Measurements from ENCODE around the gene EPDR1.

The EPDR1 gene

DNA sequence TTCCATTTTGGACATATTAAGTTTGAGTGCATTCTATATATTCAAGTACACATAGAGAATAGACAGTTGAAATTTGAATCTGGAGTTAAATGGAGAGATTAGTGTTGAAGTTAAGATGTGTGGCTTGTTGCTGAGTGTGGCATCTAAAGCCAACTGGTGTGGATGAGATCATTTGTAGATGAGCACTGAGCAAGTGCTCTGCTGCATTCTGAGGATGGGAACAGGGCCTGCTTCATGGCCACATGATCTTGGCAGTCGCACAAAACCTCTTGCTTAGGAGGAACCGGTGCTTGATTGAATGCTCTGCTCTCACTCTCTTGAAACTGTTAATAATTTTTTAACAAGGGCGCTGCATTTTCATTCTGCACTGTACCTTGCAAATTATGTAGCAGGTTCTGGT is 62.0 kb downstream of the EPDR1 start:
- DNase-seq: no peak

GRCh38 chr7:37984750-37985390 is 64.4 kb downstream of the EPDR1 start:
- no peak for DNase-seq

GRCh38 chr7:37986908-37987330 is 66.5 kb downstream of the EPDR1 start:
- no peak for DNase-seq

DNA sequence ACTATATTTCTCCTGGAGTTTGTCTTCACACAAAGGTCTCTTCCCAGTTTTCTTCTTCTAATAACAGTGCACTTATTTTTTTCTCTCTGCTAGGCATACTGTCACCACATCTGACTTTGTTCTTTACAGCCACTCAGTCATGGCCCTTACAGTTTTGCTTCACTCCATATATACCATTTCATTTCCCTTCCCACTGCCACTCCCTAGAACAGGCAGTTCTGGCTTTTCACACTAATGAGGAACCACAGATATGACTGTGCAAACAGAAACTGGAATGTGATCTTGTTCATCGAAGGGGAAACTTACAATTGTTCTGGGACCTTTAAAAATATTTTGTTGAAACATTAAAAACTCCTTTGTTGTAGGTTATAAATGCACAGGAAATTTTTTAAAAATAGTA is 67.3 kb downstream of the EPDR1 start:
- DNase-seq: no peak

DNA sequence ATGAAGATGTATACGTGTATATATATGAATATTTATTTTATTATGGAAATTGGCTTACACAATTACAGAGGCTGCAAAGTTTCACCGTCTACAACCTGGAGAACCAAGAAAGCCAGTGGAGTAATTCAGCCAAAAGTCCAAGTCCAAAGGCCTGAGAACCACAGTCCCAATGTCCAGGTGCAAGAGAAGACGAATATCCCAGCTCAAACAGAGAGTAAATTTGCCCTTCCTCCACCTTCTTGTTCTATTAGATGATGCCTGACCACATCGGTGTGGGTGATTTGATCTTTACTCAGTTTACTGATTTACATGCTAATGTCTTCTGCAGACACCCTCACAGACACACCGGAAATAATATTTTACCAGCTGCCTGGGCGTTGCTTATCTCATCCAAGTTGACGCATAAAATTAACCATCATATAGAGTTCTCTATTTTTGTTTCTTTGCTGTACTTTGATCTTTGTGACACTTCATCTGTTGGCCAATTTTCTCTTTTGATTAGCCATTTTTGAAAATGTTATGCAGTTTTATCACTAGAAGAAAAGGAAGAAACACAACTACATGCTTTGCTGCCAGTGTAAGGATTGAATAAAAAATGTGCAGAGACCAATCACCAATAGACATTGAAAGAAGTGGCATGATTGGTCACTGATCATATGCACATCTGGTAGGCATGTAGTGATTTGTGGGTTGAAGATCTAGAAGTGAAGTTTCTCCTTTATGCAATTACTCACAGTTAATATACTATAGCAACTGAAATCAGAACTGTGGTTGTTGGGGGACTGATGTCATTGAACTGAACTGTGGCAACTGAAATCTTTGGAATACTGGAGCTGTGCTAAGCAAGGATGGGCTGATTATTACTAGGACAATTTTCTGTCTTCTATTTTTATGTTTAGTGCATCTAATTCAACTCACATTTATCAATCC is 68.5 kb downstream of the EPDR1 start:
- no peak for DNase-seq

DNA sequence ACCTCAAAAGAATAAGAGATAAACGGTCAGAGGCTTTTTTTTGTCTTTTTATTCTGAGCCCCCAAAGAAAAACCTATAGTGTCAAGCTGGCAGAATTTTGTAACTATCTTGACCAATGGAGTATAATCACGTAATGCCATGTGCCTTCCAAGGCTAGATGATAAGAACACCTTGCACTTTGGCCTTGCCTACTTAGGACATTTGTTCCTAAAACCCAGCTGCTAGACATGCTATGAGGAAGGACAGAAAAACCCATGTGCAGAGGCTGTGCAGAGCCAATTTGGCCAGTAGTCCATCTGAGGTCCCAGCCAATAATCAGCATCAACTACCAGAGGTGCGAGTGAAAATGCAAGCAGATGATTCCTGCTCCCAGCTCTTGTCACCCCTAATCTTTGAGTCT is 69.9 kb downstream of the EPDR1 start:
- DNase-seq: no peak

- DNase-seq: no peak
Measured at GRCh38 chr7:37993060-37993501, 72.6 kb downstream of the EPDR1 start.

DNA sequence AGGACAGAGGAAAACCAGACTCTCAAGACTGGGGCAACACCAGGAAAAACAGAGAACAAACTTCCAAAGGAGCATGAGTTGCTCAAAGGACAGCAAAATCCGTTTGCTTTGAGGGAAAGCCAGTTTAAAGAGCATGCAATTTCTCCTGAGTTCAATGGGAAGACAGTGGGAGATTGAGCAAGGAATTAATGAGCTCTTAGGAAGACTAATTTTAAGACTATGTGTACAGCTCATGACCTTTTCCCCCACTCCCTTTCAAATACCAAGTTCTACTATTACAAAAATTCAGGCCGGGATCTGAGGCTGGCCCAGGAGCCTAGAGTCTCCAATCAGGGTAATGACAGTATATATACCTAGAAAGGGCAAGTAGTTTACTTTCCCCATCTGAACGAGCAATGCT is 79.2 kb downstream of the EPDR1 start:
- no peak for DNase-seq

- no peak for DNase-seq
Measured at GRCh38 chr7:38000272-38000671, 79.8 kb downstream of the EPDR1 start.
